Measurements from ENCODE around the gene TMEM109.
"Not testable (repeated sequence)": the region's sequence is repeated elsewhere in the genome, so short reads cannot be mapped to it uniquely, and the experiment has no call there.

TMEM109 gene

GRCh38 chr11:60878245-60879101 lies 35.5 kb upstream of the TMEM109 start:
- DNase-seq (ENCODE audit: low read depth) = no peak

GRCh38 chr11:60879104-60879503 lies 34.9 kb upstream of the TMEM109 start:
- no peak for DNase-seq (ENCODE audit: low read depth)

GRCh38 chr11:60879971-60880588 lies 33.9 kb upstream of the TMEM109 start:
- DNase-seq (ENCODE audit: low read depth) = no peak

GRCh38 chr11:60880643-60881282 lies 33.2 kb upstream of the TMEM109 start:
- DNase-seq (ENCODE audit: low read depth) = no peak

- no peak for DNase-seq (ENCODE audit: low read depth)
Measured at GRCh38 chr11:60887556-60887955, 26.4 kb upstream of the TMEM109 start.

GRCh38 chr11:60889869-60890311 lies 24.1 kb upstream of the TMEM109 start:
- DNase-seq (ENCODE audit: low read depth) = no peak

- no peak for DNase-seq (ENCODE audit: low read depth)
Measured at GRCh38 chr11:60890696-60891095, 23.3 kb upstream of the TMEM109 start.

GRCh38 chr11:60891103-60891741 lies 22.7 kb upstream of the TMEM109 start:
- no peak for DNase-seq (ENCODE audit: low read depth)

- DNase-seq (ENCODE audit: low read depth) = no peak
Measured at GRCh38 chr11:60895687-60896086, 18.3 kb upstream of the TMEM109 start.

GRCh38 chr11:60897496-60897895 lies 16.5 kb upstream of the TMEM109 start:
- DNase-seq (ENCODE audit: low read depth) = no peak

- no peak for DNase-seq (ENCODE audit: low read depth)
Measured at GRCh38 chr11:60899046-60899936, 14.7 kb upstream of the TMEM109 start.

GRCh38 chr11:60899977-60900376 lies 14.0 kb upstream of the TMEM109 start:
- DNase-seq (ENCODE audit: low read depth) = no peak

- DNase-seq (ENCODE audit: low read depth) = no peak
Measured at GRCh38 chr11:60900673-60901404, 13.1 kb upstream of the TMEM109 start.

GRCh38 chr11:60902625-60903024 lies 11.3 kb upstream of the TMEM109 start:
- no peak for DNase-seq (ENCODE audit: low read depth)

- DNase-seq (ENCODE audit: low read depth) = no peak
Measured at GRCh38 chr11:60905047-60905446, 8.9 kb upstream of the TMEM109 start.

GRCh38 chr11:60905551-60906113 lies 8.3 kb upstream of the TMEM109 start:
- DNase-seq (ENCODE audit: low read depth) = no peak

- peak; percentile 72 for DNase-seq (ENCODE audit: low read depth)
Measured at GRCh38 chr11:60906132-60906972, 7.6 kb upstream of the TMEM109 start, which contains the start of gene PRPF19. TSS of gene PRPF19 (minus strand) at chr11:60906585. CDS start at chr11:60906382, 203 bp downstream.

- no peak for DNase-seq (ENCODE audit: low read depth)
Measured at GRCh38 chr11:60908803-60909202, 5.2 kb upstream of the TMEM109 start.

GRCh38 chr11:60909680-60910280 lies 4.2 kb upstream of the TMEM109 start:
- not testable (repeated sequence) for DNase-seq (ENCODE audit: low read depth)
